HG03159 (cell line): ENCODE data around the gene CDY1.
"Not testable (repeated sequence)": the region's sequence is repeated elsewhere in the genome, so short reads cannot be mapped to it uniquely, and the experiment has no call there.

Experiments
- ATAC-seq: cut with Tn5 transposase; IDR thresholded peaks from one replicate; pipeline ENCODE4 v1.9.1; 2021; ENCODE audit warnings: mild to moderate bottlenecking, moderate library complexity; ENCODE audit not compliant: unreplicated experiment

Gene CDY1

GRCh38 chrY:25621817-25622216 lies at the start of gene CDY1:
Gene CDY1, plus strand, starts transcription at chrY:25622117. Its CDS starts 326 bp downstream, at chrY:25622443.
- not testable (repeated sequence) for ATAC-seq

- not testable (repeated sequence) for ATAC-seq
Measured at GRCh38 chrY:25593336-25593735, 28.6 kb upstream of the CDY1 start.

- ATAC-seq = not testable (repeated sequence)
Measured at GRCh38 chrY:25620209-25620608, 1.7 kb upstream of the CDY1 start.

GRCh38 chrY:25626524-25626923 lies 4.6 kb downstream of the CDY1 start:
- not testable (repeated sequence) for ATAC-seq

GRCh38 chrY:25630383-25631112 lies 8.6 kb downstream of the CDY1 start:
- ATAC-seq = not testable (repeated sequence)

- not testable (repeated sequence) for ATAC-seq
Measured at GRCh38 chrY:25639852-25640251, 17.9 kb downstream of the CDY1 start.

- ATAC-seq = not testable (repeated sequence)
Measured at GRCh38 chrY:25643024-25643915, 21.4 kb downstream of the CDY1 start.
